Retinal pigment epithelial cell (primary cell): ENCODE results near the gene SMARCC1.

ENCODE experiments used
- DNase-seq: peaks from one replicate; pipeline ENCODE4 v3.0.0-alpha.2; 2010; ENCODE audit warnings: low read depth
- H3K4me3 ChIP-seq: 2 replicates; pipeline ENCODE4 v1.5.1; 2011; ENCODE audit warnings: mild to moderate bottlenecking, low read length, control low read depth, moderate library complexity
- CTCF ChIP-seq: conservative IDR thresholded peaks from 2 replicates; pipeline ENCODE4 v1.5.1; 2011; ENCODE audit warnings: low read depth, low read length, control low read depth, inconsistent platforms

SMARCC1 gene

GRCh38 chr3:47581422-47581821 lies 200.3 kb downstream of the SMARCC1 start:
- H3K4me3 ChIP-seq: no peak overlapping the region
- DNase-seq: no peak
- TF ChIP-seq CTCF: no peak

- no peak overlapping the region for H3K4me3 ChIP-seq
- no peak for DNase-seq
- no peak for TF ChIP-seq CTCF
These were observed 201.2 kb downstream of the SMARCC1 start for GRCh38 chr3:47580481-47580880.

GRCh38 chr3:47579875-47580274 lies 201.8 kb downstream of the SMARCC1 start:
- no peak for DNase-seq
- no peak for TF ChIP-seq CTCF
- no peak overlapping the region for H3K4me3 ChIP-seq

- H3K4me3 ChIP-seq: peak within 1 kb of the TSS; percentile 29
- peak; percentile 27 for DNase-seq
- TF ChIP-seq CTCF: no peak
These were observed 202.7 kb downstream of the SMARCC1 start, which contains the start of gene CSPG5 for GRCh38 chr3:47578691-47579632. Gene CSPG5 (minus strand): TSS chr3:47578865. CDS start chr3:47578693, 172 bp downstream.

- peak overlapping the region; percentile 28 for H3K4me3 ChIP-seq
- TF ChIP-seq CTCF: no peak
- DNase-seq: no peak
These were observed 203.5 kb downstream of the SMARCC1 start for GRCh38 chr3:47578119-47578632.

- no peak for TF ChIP-seq CTCF
- H3K4me3 ChIP-seq: peak overlapping the region; percentile 27
- DNase-seq: no peak
These were observed 204.0 kb downstream of the SMARCC1 start for GRCh38 chr3:47577583-47578118.
